Hypothalamus (tissue), 51 donors: ENCODE results near the gene IKZF4.
A peak's percentile ranks its signal among the peaks of the same experiment; 100 is the strongest.
"Not testable (repeated sequence)": the region's sequence is repeated elsewhere in the genome, so short reads cannot be mapped to it uniquely, and the experiment has no call there.

Source experiments
- DNase-seq, 51 donors: peaks; one replicate each; lab custom pipeline; 2025; lab: John Stamatoyannopoulos, UW

IKZF4 gene

DNA sequence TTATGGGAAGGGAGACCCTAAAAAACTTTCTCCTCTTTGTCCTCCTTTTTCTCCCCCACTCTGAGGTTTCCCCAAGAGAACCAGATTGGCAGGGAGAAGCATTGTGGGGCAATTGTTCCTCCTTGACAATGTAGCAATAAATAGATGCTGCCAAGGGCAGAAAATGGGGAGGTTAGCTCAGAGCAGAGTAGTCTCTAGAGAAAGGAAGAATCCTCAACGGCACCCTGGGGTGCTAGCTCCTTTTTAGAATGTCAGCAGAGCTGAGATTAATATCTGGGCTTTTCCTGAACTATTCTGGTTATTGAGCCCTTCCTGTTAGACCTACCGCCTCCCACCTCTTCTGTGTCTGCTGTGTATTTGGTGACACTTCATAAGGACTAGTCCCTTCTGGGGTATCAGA lies 16.3 kb downstream of the IKZF4 start:
- DNase-seq = no peak

DNA sequence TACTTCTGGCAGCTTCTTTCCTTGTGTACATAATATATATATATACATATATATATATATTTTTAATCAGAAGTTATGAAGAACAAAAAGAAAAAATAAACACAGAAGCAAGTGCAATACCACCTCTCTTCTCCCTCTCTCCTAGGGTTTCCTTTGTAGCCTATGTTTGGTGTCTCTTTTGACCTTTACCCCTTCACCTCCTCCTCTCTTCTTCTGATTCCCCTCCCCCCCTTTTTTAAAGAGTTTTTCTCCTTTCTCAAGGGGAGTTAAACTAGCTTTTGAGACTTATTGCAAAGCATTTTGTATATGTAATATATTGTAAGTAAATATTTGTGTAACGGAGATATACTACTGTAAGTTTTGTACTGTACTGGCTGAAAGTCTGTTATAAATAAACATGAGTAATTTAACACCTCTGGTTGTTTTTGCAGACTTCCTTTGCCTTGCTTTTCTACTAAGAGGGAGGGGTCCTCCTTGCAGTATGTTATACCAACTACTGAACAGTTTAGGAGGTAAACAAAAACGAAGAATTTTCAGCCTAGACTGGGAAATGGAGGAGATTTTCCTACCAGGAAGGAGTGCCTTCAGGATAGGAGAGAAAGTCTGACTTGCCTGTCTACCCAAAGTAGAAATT lies 17.3 kb downstream of the IKZF4 start:
- DNase-seq = no peak

DNA sequence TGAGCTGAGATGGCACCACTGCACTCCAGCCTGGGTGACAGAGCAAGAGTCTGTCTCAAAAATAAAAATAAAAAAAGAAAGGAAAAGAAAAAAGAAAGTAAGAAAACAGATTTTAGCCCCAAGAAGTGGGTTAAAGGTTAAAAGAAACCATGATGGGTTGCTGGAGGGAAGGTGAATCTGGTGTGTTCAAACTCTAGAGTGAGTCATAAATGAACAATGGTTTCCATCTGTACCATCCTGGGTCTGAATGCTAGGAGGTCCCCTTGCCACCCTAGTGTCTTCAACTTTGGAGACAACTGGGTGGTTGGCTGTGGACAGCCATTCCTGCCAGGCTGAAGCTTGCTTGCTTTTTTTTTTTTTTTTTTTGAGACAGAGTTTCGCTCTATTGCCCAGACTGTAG lies 19.3 kb downstream of the IKZF4 start:
- no peak for DNase-seq

DNA sequence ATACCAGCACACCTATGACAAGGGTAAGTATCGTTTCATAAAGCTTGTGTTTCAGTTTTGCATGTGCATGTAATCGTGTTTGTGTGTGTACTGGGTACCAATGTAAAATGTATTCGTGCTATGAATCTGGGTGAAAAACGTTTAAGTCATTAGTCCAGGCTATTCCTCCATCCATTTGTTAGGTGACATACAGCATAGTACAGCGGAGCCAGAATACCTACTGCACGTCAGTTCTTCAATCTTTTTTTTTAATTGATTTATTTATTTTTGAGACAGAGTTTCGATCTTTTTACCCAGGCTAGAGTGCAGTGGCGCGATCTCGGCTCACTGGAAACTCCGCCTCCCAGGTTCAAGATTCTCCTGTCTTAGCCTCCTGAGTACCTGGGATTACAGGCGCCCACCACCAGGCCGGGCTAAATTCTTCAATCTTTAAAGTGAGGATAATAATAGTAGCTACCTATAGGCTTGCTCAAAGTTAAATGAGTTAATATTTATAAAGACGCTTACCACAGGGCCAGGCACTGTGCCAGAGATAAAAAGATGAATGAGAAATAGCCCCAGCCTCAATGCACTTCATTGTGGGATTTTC lies 20.2 kb downstream of the IKZF4 start:
- DNase-seq = peak in 1 of 51 donors; percentile 44

DNA sequence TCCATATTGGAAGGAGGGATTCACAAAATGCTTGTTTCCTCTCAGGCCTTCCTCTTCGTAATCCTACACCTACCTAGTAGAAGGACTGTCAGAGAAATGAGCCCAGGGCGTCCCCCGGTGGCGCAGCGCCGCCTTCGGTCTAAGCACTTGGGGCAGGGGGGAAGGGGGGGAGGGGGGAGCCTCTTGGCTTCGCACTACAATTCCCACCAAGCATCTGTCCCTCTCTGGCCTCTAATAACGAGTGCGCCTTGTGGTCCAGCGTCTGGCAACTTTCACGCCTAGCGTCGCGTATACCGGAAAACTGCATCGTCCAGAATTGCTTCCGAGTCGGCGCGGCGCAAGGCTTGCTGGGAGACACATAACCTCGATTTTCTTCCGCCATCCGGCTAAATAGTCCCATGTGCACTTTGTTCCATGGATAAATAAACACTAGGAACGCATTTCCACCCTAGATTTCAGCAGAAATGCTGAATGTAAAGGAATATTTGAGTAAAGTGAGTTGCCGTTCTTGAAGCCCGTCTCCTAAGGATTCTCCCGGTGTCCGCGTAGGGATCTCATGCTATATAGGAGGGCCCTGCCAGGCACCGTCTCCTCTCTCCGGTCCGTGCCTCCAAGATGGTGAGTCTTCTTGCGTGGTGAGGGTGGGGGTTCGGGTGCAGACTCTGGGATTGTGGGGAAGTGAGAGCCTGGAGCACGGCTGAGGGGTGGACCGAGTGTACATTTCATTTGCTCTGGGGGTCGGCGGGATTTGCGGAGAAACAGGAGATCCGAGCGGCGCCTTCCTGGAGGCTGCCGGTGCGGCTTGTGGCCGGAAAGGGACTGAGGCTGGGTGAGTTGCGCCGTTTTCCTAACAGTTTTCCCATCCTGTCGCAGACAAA lies 20.9 kb downstream of the IKZF4 start, which contains the start of gene RPS26:
RPS26 (plus strand) TSS at position 367 of the 878 bp plus-strand sequence; CDS start at position 616, 249 bp downstream.
- peak; percentile 51 to 99 (median 90) for DNase-seq

DNA sequence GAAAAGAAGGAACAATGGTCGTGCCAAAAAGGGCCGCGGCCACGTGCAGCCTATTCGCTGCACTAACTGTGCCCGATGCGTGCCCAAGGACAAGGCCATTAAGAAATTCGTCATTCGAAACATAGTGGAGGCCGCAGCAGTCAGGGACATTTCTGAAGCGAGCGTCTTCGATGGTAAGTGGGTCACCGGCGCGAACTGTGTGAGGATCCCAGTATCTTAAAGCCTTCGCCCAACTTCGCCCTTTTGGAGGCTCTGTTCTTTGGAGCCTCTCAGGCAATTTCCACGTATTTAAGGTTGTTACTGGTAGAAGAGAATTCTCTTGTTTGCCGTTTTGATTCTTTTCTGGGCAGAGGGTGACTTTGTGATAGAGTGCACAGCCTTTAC lies 21.6 kb downstream of the IKZF4 start:
- not testable (repeated sequence) for DNase-seq

DNA sequence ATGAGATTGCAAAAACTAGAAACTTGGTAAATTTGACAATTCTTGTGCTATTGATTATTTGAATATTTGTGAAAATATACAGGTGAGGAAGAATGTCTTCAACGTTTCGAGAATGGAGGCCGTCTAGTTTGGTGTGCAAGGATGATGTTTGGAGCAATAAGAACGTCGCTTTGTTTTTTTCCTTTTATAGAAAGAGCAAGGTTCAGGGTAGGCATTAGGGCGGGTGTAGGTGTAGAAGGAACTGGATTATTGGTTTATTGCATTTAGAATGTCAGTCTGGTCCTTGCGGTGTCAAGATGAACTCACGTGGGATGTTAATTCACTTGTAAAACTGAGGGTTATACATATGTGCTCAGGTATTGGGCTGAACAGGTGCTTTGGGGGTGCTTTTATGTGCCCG lies 22.0 kb downstream of the IKZF4 start:
- DNase-seq = no peak

DNA sequence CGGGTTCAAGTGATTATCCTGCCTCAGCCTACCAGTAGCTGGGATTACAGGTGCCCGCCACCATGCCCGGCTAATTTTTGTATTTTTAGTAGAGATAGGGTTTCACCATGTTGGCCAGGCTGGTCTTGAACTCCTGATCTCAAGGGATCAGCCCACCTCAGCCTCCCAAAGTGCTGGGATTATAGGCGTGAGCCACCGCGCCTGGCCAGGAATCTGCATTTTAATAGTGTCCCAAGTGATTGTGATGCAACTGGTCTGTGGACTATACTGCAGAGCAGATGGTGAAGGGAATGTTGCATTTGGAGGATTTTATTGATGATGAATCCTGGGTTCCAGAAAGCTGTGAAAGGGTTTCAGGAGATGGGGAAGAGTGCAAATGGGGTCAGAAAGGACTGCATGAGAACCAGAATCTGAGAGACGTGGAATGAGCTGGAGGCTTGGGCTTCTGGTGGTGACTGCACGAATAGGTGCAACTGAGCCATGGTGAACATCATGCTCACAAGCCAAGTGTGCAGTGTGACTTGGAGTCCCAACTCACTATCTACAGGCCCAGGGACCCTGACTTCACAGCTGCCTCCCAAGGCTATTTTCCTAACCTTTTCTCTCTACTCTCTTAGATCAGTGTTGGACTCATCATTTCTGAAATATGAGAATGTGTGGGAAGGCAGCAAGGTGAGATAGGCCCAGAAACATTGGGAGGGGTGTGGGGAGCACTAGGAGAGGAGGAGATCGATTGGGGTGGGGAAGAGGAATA lies 25.4 kb downstream of the IKZF4 start:
- DNase-seq = no peak

DNA sequence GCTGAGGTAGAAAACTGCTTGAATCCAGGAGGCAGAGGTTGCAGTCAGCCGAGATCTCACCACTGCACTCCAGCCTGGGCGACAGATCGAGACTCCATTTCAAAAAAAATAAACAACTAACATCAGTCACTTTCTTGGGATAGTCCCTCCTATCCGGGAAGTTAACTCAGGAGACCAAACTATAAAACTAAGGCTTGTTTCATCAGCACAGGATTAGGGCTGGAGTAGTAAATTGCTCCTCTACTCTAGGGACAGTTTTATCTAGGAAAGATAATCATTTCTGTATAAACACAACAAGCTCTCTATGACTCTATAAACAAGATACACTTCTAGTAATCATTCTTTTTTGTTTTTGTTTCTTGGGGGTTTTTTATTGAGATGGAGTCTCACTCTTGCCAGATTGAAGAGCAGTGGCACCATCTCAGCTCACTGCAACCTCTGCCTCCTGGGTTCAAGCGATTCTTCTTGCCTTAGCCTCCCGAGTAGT lies 32.6 kb downstream of the IKZF4 start:
- no peak for DNase-seq

DNA sequence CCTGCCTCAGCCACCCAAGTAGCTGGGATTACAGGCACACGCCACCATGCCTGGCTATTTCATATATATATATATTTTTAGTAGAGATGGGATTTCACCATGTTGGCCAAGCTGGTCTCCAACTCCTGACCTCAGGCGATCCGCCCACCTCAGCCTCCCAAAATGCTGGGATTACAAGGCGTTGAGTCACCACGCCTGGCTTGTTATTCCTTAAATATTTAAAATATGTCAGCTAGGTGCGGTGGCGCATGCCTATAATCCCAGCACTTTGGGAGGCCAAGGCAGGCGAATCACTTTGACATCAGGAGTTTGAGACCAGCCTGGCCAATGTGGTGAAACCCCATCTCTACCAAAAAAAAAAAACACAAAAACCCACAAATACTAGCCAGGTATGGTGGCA lies 39.1 kb downstream of the IKZF4 start:
- DNase-seq = not testable (repeated sequence)

DNA sequence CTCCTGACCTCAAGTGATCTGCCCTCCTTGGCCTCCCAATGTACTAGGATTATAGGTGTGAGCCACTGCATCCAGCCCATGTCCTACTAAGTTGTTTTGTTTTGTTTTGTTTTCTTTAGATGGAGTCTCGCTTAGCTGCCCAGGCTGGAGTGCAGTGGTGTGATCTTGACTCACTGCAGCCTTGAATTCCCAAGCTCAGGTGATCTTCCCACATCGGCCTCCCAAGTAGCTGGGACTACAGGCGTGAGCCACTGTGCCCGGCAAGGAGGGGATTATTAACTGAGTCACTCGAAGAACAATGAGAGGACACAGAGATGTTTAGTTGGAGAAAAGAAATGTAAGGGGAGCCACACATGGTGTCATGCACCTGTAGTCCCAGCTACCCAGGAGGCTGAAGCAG lies 41.1 kb downstream of the IKZF4 start:
- no peak for DNase-seq

DNA sequence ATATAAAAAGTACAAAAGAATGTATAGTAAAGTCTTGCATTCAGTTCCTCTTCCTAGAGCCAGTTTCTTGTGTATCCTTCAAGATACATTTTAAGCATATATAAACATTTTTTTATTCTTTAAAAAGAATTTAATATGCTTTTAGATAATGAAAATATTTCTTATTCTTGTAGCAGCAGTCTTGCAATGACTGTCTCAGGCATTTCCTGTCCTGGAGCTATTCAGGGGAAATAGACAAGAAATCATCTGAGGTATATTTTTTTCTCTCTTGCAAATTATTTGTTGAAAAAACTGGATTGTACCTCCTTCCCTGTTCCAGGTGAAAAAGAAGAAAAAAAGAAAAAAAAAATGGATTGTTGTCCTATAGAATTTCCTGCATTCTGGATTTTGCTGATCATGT lies 42.2 kb downstream of the IKZF4 start:
- no peak for DNase-seq

DNA sequence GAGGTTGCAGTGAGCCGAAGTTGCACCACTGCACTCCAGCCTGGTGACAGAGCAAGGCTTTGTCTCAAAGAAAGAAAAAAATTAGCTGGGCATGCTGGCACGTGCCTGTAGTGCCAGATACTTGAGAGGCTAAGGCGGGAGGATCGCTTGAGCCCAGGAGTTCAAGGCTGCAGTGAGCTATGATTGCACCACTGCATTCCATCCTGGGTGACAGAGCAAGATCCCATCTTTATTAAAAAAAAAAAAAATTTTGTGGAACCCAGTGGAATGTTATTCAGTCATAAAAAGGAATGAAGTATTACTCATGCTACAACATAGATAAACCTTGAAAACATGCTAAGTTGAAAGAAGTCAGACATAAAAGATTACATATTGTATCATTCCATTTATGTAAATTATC lies 50.8 kb downstream of the IKZF4 start:
- no peak for DNase-seq

DNA sequence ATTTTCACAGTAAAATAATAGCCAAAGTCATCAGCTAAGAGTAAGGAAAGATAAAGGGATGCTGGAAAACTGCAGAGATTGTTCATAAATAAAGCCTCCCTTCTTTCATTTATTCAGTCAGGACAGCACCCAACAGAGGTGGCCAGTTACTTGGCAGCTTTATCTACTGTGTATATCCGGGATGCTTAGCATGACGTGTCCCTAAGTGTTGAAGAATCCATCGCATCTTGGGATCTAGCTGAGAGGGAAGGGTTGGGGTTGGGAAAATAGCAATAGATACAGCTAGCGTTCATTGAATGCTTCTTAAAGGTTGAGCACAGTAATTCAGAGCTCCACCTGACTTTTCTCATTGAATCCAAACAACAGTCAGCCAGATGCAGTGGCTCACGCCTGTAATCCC lies 53.6 kb downstream of the IKZF4 start:
- no peak for DNase-seq

DNA sequence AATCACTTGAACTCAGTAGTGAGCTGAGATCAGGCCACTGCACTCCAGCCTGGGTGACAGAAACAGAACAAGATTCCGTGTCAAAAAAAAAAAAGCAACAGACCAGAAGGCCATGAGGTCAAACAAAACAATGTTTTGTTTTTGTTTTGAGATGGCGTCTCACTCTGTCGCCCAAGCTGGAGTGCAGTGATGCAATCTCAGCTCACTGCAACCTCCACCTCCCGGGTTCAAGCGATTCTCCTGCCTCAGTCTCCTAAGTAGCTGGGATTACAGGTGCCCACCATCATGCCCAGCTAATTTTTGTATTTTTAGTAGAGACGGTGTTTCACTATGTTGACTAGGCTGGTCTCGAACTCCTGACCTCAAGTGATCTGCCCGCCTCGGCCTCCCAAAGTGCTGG lies 57.1 kb downstream of the IKZF4 start:
- not testable (repeated sequence) for DNase-seq

DNA sequence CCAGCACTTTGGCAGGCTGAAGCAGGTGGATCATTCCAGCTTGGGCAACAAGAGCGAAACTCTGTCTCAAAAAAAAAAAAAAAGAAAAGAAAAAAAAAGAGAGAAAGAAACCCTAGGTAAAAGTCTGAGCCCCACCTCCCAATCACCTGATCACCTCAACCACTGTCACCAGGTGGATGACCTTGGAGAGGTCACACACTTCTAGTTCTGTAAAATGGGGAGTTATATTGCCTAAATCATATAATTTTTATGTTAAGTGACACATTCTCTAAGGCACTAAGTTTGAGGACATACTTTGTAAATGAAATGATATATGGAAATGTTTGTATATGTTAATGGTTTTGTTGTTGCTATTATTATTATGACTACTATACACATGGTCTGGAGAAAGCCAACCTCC lies 57.6 kb downstream of the IKZF4 start:
- no peak for DNase-seq

DNA sequence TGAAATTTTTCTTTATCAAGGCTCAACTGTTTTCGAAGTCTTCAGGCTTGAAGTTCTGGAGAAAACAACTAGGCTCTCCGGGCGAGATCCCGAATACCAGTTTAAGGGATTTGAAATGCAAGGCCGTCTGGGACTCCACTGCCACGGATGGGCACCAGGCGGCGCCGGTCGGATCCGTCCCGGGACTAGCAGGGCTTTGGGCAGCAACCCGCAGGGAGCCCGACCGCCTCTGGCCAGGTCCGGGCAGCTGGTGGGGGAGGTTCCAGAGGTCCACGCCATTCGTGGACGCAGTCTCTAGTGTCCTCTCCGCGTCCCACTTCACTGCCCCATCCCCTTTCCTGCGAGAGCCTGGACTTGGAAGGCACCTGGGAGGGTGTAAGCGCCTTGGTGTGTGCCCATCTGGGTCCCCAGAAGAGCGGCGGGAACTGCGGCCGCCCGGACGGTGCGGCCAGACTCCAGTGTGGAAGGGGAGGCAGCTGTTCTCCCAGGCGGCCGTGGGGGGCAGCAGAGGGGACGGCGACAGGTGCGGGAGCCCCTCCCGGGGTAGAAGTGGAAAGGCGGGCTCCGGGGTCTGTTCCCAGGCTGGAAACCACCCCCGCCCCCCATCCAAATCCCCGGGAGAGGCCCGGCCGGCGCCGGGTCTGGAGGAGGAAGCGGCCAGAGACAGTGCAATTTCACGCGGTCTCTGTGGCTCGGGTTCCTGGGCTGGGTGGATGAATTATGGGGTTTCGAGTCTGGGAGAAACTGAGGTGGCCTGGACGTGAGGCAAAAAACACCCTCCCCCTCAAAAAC lies 58.3 kb downstream of the IKZF4 start:
- peak in 50 of 51 donors; percentile 16 to 92 (median 72) for DNase-seq

DNA sequence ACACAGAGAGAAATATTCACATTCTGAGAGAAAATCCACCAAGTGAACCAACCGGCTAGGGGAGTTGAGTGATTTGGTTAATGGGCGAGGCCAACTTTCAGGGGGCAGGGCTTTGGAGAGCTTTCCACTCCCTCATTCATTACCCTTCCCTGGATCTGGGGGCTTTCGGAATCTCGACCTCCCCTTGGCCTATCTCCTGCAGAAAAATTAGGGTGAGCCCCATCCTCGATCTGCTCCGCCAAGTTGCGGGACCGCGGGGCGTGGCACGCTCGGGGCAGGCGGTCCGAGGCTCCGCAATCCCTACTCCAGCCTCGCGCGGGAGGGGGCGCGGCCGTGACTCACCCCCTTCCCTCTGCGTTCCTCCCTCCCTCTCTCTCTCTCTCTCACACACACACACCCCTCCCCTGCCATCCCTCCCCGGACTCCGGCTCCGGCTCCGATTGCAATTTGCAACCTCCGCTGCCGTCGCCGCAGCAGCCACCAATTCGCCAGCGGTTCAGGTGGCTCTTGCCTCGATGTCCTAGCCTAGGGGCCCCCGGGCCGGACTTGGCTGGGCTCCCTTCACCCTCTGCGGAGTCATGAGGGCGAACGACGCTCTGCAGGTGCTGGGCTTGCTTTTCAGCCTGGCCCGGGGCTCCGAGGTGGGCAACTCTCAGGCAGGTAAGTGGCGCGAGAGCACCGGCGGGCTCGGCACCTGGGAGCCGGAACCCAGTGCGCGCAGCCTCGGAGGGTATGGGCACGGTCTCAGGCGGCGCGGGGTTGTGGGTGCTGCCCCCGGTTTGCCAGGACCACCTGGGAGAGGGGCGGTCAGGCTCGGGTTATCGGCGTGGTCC lies 59.1 kb downstream of the IKZF4 start, which contains the start of gene ERBB3:
ERBB3 (plus strand) TSS at position 443 of the 833 bp plus-strand sequence; CDS start at position 579, 136 bp downstream.
- peak in 47 of 51 donors; percentile 10 to 87 (median 59) for DNase-seq
